ENCODE measurements around the gene TAF10. TPM values are rescaled to one million over a fixed set of nuclear protein-coding genes. Genes with fewer than 3 reads are reported as not detected.
A peak's percentile ranks its signal among the peaks of the same experiment; 100 is the strongest.

Gene TAF10
- total RNA-seq, 2 experiments from 2014 or later = 133 to 152 TPM

- ATAC-seq (no peak), DNase-seq (no peak)
- no peak overlapping the region for H3K4me3 Mint-ChIP-seq
- ChIA-PET CTCF (interaction anchor here (1.1 to 1.2 kb wide), 2 partner anchors 67 to 87 kb away, joined by 3 to 4 read pairs; partner anchors contain the start of gene MRPL17), POLR2A (no interaction called here)
- H3K4me1 Mint-ChIP-seq = peaks cover 28% of the 10 kb centered on the region
- peak overlapping the region; percentile 3 for H3K27ac Mint-ChIP-seq
- no peaks in the 10 kb centered on the region for H3K27me3 Mint-ChIP-seq
- intact Hi-C loops (cut with DNase I, micrococcal nuclease) = no loop called here
- H3K9me3 Mint-ChIP-seq (ENCODE audit: low read depth) = no peaks in the 10 kb centered on the region
- H3K36me3 Mint-ChIP-seq (ENCODE audit: low read depth) = peaks cover 45% of the 10 kb centered on the region
These were observed 15.7 kb downstream of the TAF10 start for GRCh38 chr11:6596239-6596877.

- Mint-ChIP-seq H3K4me3 (no peak overlapping the region), H3K9me3 (ENCODE audit: low read depth) (no peaks in the 10 kb centered on the region), H3K27ac (no peak overlapping the region), H3K4me1 (peaks cover 22% of the 10 kb centered on the region), H3K27me3 (no peaks in the 10 kb centered on the region), H3K36me3 (ENCODE audit: low read depth) (peaks cover 41% of the 10 kb centered on the region)
- CTCF ChIA-PET = interaction anchor here (0.7 to 1.3 kb wide), 4 partner anchors 112 to 215 kb away, joined by 3 to 5 read pairs (median 3); no protein-coding TSS in a partner anchor
- intact Hi-C loops (cut with DNase I, micrococcal nuclease) = no loop called here
- DNase-seq (no peak), ATAC-seq (no peak)
- POLR2A ChIA-PET = no interaction called here
These were observed 17.8 kb downstream of the TAF10 start for GRCh38 chr11:6594142-6594768.

DNA sequence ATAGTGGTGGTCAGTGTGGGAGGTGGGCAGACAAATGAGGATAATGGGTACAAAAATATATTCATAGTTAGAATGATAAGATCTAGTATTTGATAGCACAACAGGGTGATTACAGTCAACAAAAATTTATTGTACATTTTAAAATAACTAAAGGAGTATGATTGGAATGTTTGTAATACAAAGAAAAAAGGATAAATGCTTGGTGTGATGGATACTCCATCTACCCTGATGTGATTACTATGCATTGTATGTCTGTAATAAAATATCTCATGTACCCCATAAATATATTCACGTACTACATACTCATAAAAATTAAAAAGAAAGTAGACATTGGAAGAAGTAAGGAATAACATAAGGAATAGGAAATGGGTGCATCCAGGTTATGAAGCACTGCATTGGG, 24.0 kb downstream of the TAF10 start:
- no peaks in the 10 kb centered on the region for H3K27me3 Mint-ChIP-seq
- POLR2A ChIA-PET = no interaction called here
- H3K36me3 Mint-ChIP-seq (ENCODE audit: low read depth) = peaks cover 49% of the 10 kb centered on the region
- intact Hi-C loops (cut with DNase I, micrococcal nuclease) = no loop called here
- H3K9me3 Mint-ChIP-seq (ENCODE audit: low read depth) = peaks cover 19% of the 10 kb centered on the region
- ATAC-seq = no peak
- no peak for DNase-seq
- H3K4me1 Mint-ChIP-seq = no peaks in the 10 kb centered on the region
- CTCF ChIA-PET = interaction anchor here (2.5 kb wide), 1 partner anchor 57 kb away, joined by 6 read pairs; no protein-coding TSS in a partner anchor
- no peak overlapping the region for H3K4me3 Mint-ChIP-seq
- no peak overlapping the region for H3K27ac Mint-ChIP-seq

DNA sequence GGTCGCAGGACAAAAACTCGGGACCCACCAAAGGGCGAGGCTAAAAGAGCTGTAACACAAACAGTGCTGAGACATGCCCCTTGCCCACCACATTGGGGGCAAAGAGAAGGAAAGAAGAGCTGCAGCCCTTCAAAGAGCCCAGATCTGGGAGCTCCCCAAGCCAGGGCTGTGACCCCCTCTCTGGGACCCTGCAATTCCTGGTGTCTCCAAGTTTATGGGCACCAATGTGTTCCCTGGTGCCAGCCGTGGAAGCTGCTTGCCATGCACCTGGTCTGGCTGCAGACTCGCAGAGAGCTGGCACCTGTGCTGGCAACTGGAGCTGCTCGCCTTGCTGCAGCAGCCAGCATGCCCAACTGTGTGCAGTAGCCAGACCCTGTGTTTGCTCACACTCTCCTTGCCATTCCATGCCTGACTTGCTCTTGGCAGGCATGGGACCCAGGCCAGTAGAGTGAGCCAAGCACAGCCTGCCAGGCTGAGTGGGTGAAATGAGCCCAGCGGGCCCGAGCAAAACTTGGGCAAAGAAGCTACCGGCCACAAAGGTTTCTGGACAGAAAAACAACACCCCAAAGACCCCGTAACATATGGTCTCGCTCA, 24.6 kb downstream of the TAF10 start:
- H3K4me3 Mint-ChIP-seq = no peak overlapping the region
- ATAC-seq (no peak), DNase-seq (no peak)
- CTCF ChIA-PET = interaction anchor here (0.7 to 2.5 kb wide), 4 partner anchors 10 to 77 kb away, joined by 3 to 6 read pairs (median 4); no protein-coding TSS in a partner anchor
- no peak overlapping the region for H3K27ac Mint-ChIP-seq
- H3K4me1 Mint-ChIP-seq = no peaks in the 10 kb centered on the region
- peaks cover 51% of the 10 kb centered on the region for H3K36me3 Mint-ChIP-seq (ENCODE audit: low read depth)
- no peaks in the 10 kb centered on the region for H3K27me3 Mint-ChIP-seq
- POLR2A ChIA-PET = no interaction called here
- H3K9me3 Mint-ChIP-seq (ENCODE audit: low read depth) = peaks cover 21% of the 10 kb centered on the region
- intact Hi-C loops (cut with DNase I, micrococcal nuclease) = no loop called here

- Mint-ChIP-seq H3K36me3 (ENCODE audit: low read depth) (peaks cover 52% of the 10 kb centered on the region), H3K27ac (no peak overlapping the region), H3K4me3 (no peak overlapping the region), H3K4me1 (no peaks in the 10 kb centered on the region), H3K9me3 (ENCODE audit: low read depth) (peaks cover 21% of the 10 kb centered on the region), H3K27me3 (no peaks in the 10 kb centered on the region)
- DNase-seq (no peak), ATAC-seq (no peak)
- ChIA-PET POLR2A (no interaction called here), CTCF (interaction anchor here (0.7 to 2.5 kb wide), 4 partner anchors 9 to 76 kb away, joined by 3 to 6 read pairs (median 4); no protein-coding TSS in a partner anchor)
- intact Hi-C loops (cut with DNase I, micrococcal nuclease) = no loop called here
These were observed 25.3 kb downstream of the TAF10 start for GRCh38 chr11:6586434-6587359.

GRCh38 chr11:6584528-6584927, 27.5 kb downstream of the TAF10 start:
- no peaks in the 10 kb centered on the region for H3K4me1 Mint-ChIP-seq
- ChIA-PET POLR2A (no interaction called here), CTCF (no interaction called here)
- ATAC-seq = no peak
- H3K27ac Mint-ChIP-seq = no peak overlapping the region
- no peaks in the 10 kb centered on the region for H3K27me3 Mint-ChIP-seq
- H3K9me3 Mint-ChIP-seq (ENCODE audit: low read depth) = peaks cover 23% of the 10 kb centered on the region
- peaks cover 50% of the 10 kb centered on the region for H3K36me3 Mint-ChIP-seq (ENCODE audit: low read depth)
- DNase-seq = no peak
- intact Hi-C loops (cut with DNase I, micrococcal nuclease) = no loop called here
- H3K4me3 Mint-ChIP-seq = no peak overlapping the region

DNA sequence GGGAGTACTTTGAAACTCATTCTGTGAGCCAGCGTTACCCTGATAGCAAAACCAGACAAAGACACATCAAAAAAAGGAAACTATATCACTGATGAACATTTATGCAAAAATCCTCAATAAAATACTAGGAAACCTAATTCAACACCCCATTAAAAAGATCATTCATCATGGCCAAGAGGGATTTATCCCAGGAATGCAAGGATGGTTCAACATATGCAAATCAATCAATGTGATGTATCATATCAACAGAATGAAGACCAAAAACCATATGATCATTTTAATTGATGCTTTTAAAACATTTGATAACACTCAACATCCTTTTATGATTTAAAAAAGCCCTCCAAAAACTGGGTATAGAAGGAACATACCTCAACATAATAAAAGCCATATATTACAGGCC, 28.4 kb downstream of the TAF10 start:
- intact Hi-C loops (cut with DNase I, micrococcal nuclease) = no loop called here
- Mint-ChIP-seq H3K4me3 (no peak overlapping the region), H3K4me1 (no peaks in the 10 kb centered on the region), H3K36me3 (ENCODE audit: low read depth) (peaks cover 46% of the 10 kb centered on the region), H3K27ac (no peak overlapping the region), H3K27me3 (no peaks in the 10 kb centered on the region), H3K9me3 (ENCODE audit: low read depth) (peaks cover 23% of the 10 kb centered on the region)
- ATAC-seq (no peak), DNase-seq (no peak)
- POLR2A ChIA-PET = no interaction called here
- CTCF ChIA-PET = no interaction called here

GRCh38 chr11:6579681-6580080, 32.3 kb downstream of the TAF10 start:
- POLR2A ChIA-PET = no interaction called here
- peaks cover 30% of the 10 kb centered on the region for H3K36me3 Mint-ChIP-seq (ENCODE audit: low read depth)
- intact Hi-C loops (cut with DNase I, micrococcal nuclease) = no loop called here
- H3K27me3 Mint-ChIP-seq = no peaks in the 10 kb centered on the region
- ATAC-seq = no peak
- H3K4me3 Mint-ChIP-seq = no peak overlapping the region
- H3K27ac Mint-ChIP-seq = no peak overlapping the region
- CTCF ChIA-PET = interaction anchor here (1.4 to 2.2 kb wide), 2 partner anchors 13 to 49 kb away, joined by 4 to 7 read pairs; no protein-coding TSS in a partner anchor
- H3K4me1 Mint-ChIP-seq = peaks cover 5% of the 10 kb centered on the region
- peaks cover 19% of the 10 kb centered on the region for H3K9me3 Mint-ChIP-seq (ENCODE audit: low read depth)
- DNase-seq = no peak

GRCh38 chr11:6578134-6578533, 33.9 kb downstream of the TAF10 start:
- ChIA-PET CTCF (interaction anchor here (0.6 to 1.3 kb wide), 2 partner anchors 35 to 40 kb away, joined by 3 read pairs; no protein-coding TSS in a partner anchor), POLR2A (no interaction called here)
- Mint-ChIP-seq H3K4me1 (peaks cover 5% of the 10 kb centered on the region), H3K36me3 (ENCODE audit: low read depth) (peaks cover 17% of the 10 kb centered on the region), H3K4me3 (no peak overlapping the region), H3K9me3 (ENCODE audit: low read depth) (peaks cover 5% of the 10 kb centered on the region), H3K27me3 (no peaks in the 10 kb centered on the region), H3K27ac (no peak overlapping the region)
- intact Hi-C loops (cut with DNase I, micrococcal nuclease) = no loop called here
- DNase-seq (no peak), ATAC-seq (no peak)

- intact Hi-C loops (cut with DNase I, micrococcal nuclease) = no loop called here
- Mint-ChIP-seq H3K9me3 (ENCODE audit: low read depth) (peaks cover 2% of the 10 kb centered on the region), H3K4me3 (no peak overlapping the region), H3K27ac (no peak overlapping the region), H3K4me1 (peaks cover 7% of the 10 kb centered on the region), H3K36me3 (ENCODE audit: low read depth) (peaks cover 12% of the 10 kb centered on the region), H3K27me3 (no peaks in the 10 kb centered on the region)
- ChIA-PET POLR2A (no interaction called here), CTCF (interaction anchor here (1.0 kb wide), 1 partner anchor 10 kb away, joined by 3 read pairs; no protein-coding TSS in a partner anchor)
- ATAC-seq (no peak), DNase-seq (no peak)
These were observed 35.3 kb downstream of the TAF10 start for GRCh38 chr11:6576471-6577373.

All from activated CD4-positive, alpha-beta T cell treated with anti-CD3 and anti-CD28 coated beads for 36 hours (primary cell).